Caki2 (cell line): ENCODE measurements around the gene TLR6. TPM values are rescaled to one million over a fixed set of nuclear protein-coding genes. Genes with fewer than 3 reads are reported as not detected.
"Not testable (repeated sequence)": the region's sequence is repeated elsewhere in the genome, so short reads cannot be mapped to it uniquely, and the experiment has no call there.

ENCODE experiments used
- DNase-seq: peaks from one replicate; pipeline ENCODE4 v3.0.0-alpha.2; 2015; ENCODE audit warnings: low read depth
- in situ Hi-C: cut with HindIII; loops from 2 replicates; pipeline ENCODE4 v1.10.0; 2016; ENCODE audit warnings: low sequenced_read_pairs, low pct_unique_long_range_greater_than_20kb, mixed read lengths
- total RNA-seq: library from RNA; depleted of rRNA; stranded (reverse); fragments of >200 nt; shearing (Covaris generic); gene quantifications from 2 replicates; pipeline ENCODE4 v1.2.3, GENCODE V29; 2014; ENCODE audit warnings: low replicate concordance

TLR6 gene
- total RNA-seq, 1 experiment from 2014 or later, result 6.2 TPM

DNA sequence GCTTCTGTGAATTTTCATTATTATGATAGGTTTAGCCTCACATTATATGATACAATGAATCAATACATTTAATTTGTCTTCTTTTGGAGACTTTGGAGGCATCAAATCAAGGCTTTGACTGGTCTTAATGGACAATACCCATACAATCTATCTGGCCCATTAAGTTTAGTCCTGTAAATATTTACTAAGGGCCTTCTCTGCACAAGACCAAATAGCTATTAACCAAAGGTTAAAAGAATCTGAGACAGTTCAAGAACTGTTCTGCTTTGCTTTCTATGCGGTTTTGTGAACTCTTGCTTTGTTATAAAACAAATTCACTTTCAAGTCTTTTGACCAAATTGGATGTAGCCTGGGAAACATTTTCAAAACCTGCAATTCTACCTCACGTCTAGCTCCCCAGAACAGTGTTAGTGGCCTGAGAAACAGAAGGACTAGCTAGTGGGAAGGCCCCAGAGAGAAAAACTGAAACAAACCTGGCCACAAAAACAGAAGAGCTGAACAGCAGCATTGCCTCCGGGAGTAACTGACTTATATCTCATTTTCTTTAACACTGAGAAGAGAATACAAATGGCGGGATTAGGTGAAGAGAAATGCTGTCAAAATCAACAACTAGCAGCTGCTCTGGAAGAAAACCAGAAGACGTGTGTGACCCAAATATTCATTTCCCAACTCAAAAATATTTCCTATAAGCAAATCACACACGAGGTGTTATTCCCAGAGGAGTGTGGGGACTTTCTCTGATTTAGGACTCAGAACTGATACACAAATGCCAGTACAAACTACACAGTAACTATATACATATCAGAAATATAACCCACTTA lies 52.6 kb downstream of the TLR6 start:
- in situ Hi-C loops, result no loop called here
- DNase-seq, result no peak

- DNase-seq, result no peak
- in situ Hi-C loops, result no loop called here
These were observed 53.9 kb downstream of the TLR6 start for GRCh38 chr4:38802561-38803355.

DNA sequence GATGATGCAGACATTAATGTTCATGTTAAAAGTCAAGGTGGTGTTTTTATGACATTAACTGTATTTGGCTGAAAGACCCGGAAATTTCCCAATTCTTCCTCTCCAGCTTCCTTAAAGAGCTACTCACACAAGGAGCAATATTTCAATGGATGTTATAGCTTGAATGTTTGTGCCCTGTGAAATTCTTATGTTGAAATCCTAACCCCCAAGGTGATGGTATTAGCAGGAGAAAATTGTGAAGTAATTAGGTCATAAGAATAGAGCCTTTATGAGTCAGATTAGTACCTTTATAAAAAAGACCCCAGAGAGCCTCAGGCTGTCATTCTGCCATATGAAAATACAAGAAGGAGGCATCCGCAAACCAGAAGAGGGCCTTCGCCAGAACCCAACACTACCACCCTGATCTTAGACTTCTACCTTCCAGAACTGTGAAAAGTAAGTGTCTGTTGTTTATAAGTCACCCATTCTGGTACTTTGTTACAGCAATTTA lies 55.6 kb downstream of the TLR6 start:
- in situ Hi-C loops, result no loop called here

GRCh38 chr4:38800366-38800765 lies 56.3 kb downstream of the TLR6 start:
- in situ Hi-C loops, result no loop called here
- no peak for DNase-seq

More for the DNA sequence above, 55.6 kb downstream of the TLR6 start:
- DNase-seq, result no peak

DNA sequence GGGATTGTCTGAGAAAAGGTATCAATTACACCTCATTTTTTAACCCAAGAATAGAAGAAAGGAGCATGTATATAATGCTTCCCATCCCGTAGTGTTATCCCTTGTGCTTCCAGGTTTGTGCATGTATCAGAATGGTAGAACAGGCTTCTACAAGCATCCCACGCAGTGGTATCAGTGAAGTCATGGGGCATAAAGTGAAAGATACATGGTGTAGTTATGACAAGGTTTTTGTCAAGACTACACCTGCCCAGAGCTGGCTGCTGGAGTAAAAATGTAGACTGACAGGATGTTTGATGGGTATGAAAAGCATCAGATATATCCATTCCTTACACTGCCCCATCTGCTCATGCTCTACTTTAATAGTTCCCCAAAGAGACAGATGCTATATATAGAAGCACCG lies 61.5 kb downstream of the TLR6 start:
- DNase-seq, result no peak
- in situ Hi-C loops, result no loop called here

DNA sequence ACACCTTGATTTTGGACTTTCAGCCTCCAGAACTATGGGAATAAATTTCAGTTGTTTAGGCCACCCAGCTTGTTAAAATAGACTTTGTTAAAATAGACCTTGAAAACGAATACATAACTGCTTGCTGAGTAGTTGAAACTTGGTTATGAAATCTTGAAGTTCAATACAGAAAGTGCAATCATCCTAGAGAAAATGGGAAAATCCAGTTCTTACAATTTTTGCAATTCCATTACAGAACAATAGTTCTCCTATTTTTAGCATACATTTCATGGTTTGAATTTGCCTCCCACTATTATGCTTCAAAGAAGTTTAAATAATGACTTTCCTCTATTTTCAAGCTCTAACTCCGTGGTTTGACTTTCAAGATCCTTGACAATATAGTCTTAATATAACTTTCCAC lies 62.6 kb downstream of the TLR6 start:
- DNase-seq, result no peak
- in situ Hi-C loops, result no loop called here

GRCh38 chr4:38791010-38791409 lies 65.6 kb downstream of the TLR6 start:
- in situ Hi-C loops, result no loop called here
- no peak for DNase-seq

DNA sequence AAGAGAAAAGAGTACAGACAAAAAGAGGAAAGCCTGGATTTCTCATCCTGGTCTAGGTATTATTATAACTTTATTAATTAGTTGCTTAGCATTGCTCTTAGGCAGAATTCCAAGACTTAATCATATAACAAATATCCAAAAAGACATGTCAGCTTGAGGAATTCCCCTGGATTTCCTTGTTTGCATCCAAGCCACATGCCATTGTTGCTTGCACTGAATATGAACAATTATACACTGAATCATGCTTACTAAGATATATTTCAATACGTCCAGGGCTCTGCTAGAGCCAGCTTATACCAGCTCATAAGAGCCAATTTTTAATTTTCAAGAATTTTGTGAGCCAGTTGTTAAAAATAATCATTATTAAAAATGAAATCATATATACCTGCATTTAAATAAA lies 68.3 kb downstream of the TLR6 start:
- peak; percentile 25 for DNase-seq
- in situ Hi-C loops, result no loop called here

DNA sequence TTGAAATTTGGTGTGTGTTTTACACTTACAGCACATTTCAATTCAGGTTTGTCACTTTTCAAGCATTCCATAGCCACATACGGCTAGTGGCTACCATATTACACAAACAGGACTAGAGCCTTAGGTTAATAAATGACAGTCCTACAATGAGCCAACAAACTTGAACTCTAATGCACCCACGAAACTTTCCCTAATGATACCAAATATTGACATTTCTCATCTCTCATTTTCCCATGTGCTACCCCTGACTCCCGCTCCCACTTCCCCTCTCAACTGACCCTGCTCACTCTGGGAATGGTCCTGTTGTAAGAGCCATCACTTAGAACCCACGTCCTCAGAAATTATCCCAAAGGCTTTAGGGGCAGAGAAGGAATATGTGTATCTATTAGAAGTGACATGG lies 68.9 kb downstream of the TLR6 start:
- in situ Hi-C loops, result no loop called here
- peak; percentile 17 for DNase-seq

GRCh38 chr4:38785901-38786402 lies 70.7 kb downstream of the TLR6 start:
- no peak for DNase-seq
- in situ Hi-C loops, result no loop called here

DNA sequence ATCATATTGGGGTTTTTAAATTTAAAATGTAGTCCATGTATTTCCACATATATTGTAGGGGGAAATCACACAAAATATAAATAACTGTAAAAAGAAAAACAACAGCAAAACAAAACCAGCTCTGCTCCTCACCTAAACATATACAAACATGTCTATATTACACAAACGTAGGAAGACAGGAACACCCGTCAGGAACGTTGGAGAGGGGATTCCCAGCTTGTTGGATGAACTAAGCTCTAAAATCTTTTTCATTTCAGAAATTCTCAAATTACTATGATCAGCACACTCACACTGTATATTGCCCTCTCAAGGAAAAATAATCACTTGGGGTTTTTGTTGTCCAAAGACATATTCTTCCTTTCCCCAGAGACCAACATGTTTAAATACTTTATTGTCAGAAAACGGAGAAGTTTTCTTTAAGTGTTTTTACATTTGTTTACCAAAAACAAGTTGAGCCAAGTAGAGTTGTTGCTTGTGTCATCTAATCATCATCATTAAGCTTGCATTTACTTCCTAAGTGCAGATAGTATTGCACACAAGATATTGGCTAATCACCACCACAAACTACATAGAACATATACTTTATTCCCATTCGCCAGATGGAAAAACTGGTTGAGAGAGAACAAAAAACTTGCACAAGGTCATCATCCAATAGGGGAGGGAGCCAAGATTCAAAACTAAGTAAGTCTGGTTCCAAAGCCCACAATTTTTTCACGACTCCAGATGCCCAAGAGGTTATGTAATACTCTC lies 71.4 kb downstream of the TLR6 start:
- in situ Hi-C loops, result no loop called here
- no peak for DNase-seq

- no peak for DNase-seq
- in situ Hi-C loops, result no loop called here
These were observed 72.5 kb downstream of the TLR6 start for GRCh38 chr4:38784141-38784540.

- DNase-seq, result no peak
- in situ Hi-C loops, result no loop called here
These were observed 73.5 kb downstream of the TLR6 start for GRCh38 chr4:38783109-38783460.

GRCh38 chr4:38782452-38783108 lies 74.0 kb downstream of the TLR6 start, which contains the start of gene TLR10:
Gene TLR10, minus strand, starts transcription at chr4:38782990. Its CDS starts 7,400 bp downstream, at chr4:38775590.
- DNase-seq, result peak; percentile 18
- in situ Hi-C loops, result no loop called here

- DNase-seq, result no peak
- in situ Hi-C loops, result no loop called here
These were observed 74.8 kb downstream of the TLR6 start for GRCh38 chr4:38781854-38782261.

GRCh38 chr4:38780833-38781484 lies 75.7 kb downstream of the TLR6 start:
- in situ Hi-C loops, result no loop called here
- DNase-seq, result no peak

DNA sequence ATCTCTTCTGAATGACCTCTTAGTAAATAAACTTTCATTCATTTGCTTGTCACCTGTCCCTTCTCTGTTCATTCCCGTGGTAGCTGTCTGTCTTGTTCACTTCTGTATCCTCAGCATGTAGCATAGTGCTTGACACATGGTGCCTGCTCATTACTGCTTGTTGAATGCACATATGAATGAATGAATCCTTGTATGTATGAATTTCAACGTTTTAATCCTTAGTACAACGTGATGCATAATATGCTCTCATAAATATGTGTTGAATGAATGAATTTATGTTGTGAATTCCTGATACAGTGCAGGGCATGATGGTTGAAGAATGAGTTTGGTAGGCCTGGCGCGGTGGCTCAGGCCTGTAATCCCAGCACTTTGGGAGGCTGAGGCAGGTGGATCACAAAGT lies 76.8 kb downstream of the TLR6 start:
- DNase-seq, result no peak
- in situ Hi-C loops, result no loop called here

GRCh38 chr4:38777925-38778324 lies 78.7 kb downstream of the TLR6 start:
- DNase-seq, in situ Hi-C loops: not testable (repeated sequence)
